Activated CD4-positive, alpha-beta T cell treated with anti-CD3 and anti-CD28 coated beads, Interleukin-2, Interleukin-6, amounts not matched to agents 100 ng/mL and 50 ng/mL, durations not matched to agents 16 hours and 8 hours (primary cell): ENCODE measurements around the gene LAMA2.

Source experiments
- DNase-seq: peaks from one replicate; pipeline ENCODE4 v3.0.0-alpha.2; 2020

The LAMA2 gene

DNA sequence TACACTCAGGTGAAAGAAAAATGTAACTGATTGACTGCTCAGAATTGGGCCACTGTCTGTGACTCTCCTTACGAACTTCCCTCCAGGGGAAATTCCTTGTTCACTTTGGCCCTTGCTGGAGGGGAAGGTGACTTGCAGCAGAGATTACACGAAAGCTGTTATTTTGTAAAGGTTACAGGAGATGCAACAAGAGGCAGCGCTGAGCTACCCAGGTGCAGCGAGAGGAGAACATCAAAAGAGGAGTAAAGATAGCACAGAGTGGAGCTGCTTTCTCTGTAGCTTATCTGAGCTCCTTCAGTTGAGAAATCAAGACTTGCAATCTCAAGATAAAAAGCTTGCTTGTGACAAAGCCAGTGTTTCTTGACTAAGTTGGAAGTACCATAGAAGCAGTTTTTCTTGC is 682.4 kb downstream of the LAMA2 start:
- no peak for DNase-seq

DNA sequence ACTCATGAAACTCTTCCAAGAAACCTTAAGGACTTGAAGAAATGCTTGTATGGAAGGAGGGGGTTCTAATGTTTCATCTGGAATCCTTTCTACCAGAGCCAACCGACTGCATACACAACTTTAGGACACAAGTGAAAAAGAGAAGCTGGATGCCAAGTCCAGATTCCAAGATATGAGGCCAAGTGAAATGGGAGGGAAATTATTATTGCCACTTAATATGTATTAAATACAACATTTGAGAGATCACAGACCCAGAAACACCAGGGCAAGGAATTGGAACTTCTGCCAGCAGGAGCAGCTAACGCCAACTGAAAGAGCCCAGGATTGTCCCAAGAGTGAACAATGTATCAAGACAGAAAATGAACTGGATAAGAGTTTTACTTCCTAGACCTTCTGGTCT is 682.9 kb downstream of the LAMA2 start:
- DNase-seq: no peak
